ENCODE data around the gene RAB19.
"Not testable (repeated sequence)": the region's sequence is repeated elsewhere in the genome, so short reads cannot be mapped to it uniquely, and the experiment has no call there.

The RAB19 gene

DNA sequence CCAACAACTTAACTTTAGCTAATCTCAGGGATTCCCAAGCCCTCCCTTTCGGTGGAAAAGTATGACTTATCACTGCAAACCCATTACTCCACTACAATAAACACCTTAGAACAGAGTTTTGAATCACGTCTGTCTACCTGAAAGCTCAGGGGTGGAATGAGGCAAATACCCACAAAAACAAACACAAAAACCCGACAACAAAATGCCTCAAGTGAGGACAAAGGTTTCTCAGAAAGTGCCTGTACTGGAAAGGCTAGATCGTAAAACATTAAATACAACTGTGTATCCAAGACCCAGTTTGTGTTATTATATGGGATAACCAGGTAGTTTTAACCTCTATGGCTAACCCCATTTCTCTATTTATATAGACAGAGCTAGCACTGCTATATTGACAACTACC lies 49.4 kb downstream of the RAB19 start:
- H3K4me3 ChIP-seq (replicated peaks; ENCODE audit: low read depth, low read length): no peak overlapping the region
- TF ChIP-seq, protein P1, sequence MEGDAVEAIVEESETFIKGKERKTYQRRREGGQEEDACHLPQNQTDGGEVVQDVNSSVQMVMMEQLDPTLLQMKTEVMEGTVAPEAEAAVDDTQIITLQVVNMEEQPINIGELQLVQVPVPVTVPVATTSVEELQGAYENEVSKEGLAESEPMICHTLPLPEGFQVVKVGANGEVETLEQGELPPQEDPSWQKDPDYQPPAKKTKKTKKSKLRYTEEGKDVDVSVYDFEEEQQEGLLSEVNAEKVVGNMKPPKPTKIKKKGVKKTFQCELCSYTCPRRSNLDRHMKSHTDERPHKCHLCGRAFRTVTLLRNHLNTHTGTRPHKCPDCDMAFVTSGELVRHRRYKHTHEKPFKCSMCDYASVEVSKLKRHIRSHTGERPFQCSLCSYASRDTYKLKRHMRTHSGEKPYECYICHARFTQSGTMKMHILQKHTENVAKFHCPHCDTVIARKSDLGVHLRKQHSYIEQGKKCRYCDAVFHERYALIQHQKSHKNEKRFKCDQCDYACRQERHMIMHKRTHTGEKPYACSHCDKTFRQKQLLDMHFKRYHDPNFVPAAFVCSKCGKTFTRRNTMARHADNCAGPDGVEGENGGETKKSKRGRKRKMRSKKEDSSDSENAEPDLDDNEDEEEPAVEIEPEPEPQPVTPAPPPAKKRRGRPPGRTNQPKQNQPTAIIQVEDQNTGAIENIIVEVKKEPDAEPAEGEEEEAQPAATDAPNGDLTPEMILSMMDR (IDR thresholded peaks at IDR 0.05; ENCODE audit: low read depth, low read length, missing control alignments): no peak
- no peak for DNase-seq (ENCODE audit: extremely low read depth, low read depth)

DNA sequence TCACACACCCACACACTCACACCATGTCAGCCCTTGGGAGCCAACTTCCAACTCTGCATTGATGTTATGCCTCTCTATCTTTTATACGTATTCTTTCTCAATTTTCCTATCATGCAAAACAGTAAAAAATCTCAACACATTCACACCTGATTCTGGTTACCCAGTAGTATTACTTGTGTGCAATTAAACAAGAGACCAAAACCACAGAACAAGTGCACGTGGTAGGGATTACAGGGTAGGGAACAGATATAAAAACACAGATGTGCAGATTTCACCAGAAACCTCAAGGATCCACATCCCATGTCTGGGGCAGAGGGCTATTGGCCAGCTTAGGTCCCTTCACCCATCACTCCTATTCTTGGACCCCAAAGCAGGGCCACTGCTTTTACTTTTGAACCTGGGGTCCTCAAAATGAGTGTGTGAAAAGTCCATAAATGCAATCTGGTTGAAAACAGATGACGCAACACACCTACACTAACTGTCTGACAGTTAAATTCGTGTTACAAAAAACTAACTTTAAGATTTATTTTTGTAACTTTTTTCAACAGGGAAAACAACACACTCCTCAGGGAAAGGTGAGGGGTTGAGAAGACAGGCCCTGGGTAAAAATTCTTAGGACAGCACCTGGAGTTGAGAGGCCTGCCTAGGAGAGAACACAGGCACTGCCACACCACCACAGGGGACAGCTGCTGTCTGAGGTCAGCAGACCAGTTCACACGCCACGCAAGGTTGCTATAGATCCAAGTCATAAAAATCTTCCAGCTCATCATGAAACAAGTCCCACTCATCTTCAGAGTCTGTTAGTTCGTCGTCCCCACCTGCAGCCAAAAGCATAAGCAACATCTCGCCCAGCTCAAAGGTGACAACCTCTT lies 50.2 kb downstream of the RAB19 start:
- not testable (repeated sequence) for DNase-seq (ENCODE audit: extremely low read depth, low read depth); H3K4me3 ChIP-seq (replicated peaks; ENCODE audit: low read depth, low read length)

DNA sequence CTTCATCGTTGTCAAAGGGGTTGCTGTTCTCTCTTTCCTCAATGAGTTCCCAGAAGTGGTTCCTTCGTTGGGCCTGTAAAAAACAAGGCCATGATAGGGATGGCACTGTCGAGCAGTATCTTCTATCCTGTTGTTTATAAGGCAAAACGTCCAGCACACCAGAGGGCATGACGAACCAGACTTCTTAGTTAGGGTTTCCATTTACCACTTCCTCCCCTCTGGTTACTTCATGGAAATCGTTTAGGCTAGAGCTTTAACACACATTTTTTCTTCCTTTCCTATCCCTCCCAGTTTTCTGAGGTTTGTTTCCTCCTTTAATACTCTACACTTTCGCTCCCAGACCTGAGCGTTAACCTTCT lies 50.8 kb downstream of the RAB19 start:
- DNase-seq (ENCODE audit: extremely low read depth, low read depth): no peak
- H3K4me3 ChIP-seq (replicated peaks; ENCODE audit: low read depth, low read length): no peak overlapping the region
- TF ChIP-seq, protein P1 (IDR thresholded peaks at IDR 0.05; ENCODE audit: low read depth, low read length, missing control alignments): no peak

DNA sequence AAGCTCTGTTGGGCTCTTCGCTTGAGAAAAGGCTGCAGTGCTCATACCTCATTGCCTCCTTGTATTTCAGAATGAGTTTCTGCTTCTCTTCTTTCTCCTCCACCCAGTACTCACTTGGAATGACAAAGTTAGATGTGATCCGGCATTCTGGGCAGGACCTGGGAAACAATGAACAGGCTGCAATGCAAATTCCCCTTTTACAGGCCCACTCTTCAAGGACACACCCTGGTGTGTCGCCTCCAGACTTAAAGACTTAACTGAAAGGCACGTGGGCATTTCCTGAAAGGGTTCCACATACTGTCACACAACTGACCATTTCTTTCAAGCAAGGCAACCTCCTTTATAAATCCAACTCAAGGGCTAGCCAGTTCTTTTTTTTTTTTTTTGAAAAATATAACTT lies 51.9 kb downstream of the RAB19 start:
- no peak for DNase-seq (ENCODE audit: extremely low read depth, low read depth)
- TF ChIP-seq, protein P1 (IDR thresholded peaks at IDR 0.05; ENCODE audit: low read depth, low read length, missing control alignments): no peak
- no peak overlapping the region for H3K4me3 ChIP-seq (replicated peaks; ENCODE audit: low read depth, low read length)

DNA sequence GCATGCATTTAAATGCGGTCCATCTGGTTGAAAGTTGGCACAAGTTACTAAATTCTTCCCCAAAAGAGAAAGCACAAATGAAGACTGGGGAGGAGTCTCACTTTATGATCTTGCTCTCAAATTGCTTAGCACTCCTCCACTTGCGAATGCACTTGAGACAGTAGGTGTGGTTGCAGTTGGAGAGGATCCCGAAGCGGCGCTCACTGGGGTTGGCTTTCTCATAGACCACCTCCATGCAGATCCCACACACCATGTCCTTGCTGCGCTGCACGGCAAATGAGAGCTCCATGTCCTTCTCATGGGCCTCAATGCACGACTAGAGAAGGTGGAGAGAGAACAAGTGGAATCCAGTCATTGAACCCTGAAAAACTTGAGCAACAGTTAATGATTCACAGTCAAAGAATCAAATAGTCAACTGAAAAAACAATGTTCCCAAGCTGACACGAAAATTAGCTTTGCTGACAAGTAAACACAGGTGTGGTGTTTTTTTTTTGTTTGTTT lies 52.7 kb downstream of the RAB19 start:
- no peak for DNase-seq (ENCODE audit: extremely low read depth, low read depth)
- TF ChIP-seq, protein P1 (IDR thresholded peaks at IDR 0.05; ENCODE audit: low read depth, low read length, missing control alignments): no peak
- H3K4me3 ChIP-seq (replicated peaks; ENCODE audit: low read depth, low read length): no peak overlapping the region

DNA sequence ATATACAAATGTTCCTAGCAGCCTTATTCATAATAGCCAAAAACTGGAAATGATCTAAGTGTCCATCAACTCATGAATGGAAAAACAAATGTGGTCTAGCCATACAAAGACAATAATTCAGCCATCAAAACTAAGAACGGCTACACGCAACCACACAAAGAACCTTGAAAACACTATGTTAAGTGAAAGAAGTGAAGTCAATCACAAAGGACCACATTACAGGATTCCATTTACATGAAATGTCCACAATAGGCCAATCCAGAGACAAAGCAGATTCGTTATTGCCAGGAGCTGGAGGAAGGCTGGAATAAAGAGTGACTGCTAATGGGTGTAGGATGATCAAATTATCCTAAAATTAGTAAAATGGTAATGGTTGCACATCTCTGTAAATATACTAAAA lies 54.3 kb downstream of the RAB19 start:
- no peak for DNase-seq (ENCODE audit: extremely low read depth, low read depth)
- TF ChIP-seq, protein P1 (IDR thresholded peaks at IDR 0.05; ENCODE audit: low read depth, low read length, missing control alignments): no peak
- H3K4me3 ChIP-seq (replicated peaks; ENCODE audit: low read depth, low read length): no peak overlapping the region

DNA sequence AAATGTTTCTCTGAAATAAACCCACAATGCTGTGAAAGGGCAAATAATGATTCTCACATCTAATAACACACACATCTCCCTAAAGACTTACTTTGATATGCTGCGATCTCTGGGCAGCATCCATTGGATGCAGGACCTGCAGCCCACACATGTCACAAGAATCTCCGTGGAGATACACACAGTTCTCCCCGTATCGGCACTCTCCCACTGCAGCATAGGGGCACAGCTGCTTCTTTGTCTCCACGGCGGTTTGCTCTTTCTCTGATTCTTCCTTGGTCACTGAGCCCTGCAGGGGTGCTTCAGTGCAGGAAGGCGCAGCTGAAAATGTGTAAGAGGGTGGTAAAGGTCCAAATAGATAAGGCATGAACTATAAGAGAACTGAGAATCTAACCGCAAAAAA lies 55.1 kb downstream of the RAB19 start:
- TF ChIP-seq, protein P1 (IDR thresholded peaks at IDR 0.05; ENCODE audit: low read depth, low read length, missing control alignments): no peak
- no peak for DNase-seq (ENCODE audit: extremely low read depth, low read depth)
- no peak overlapping the region for H3K4me3 ChIP-seq (replicated peaks; ENCODE audit: low read depth, low read length)

All from HFF-Myc (cell line).